SK-N-SH (cell line): ENCODE measurements around the gene TEKTIP1. TPM values are rescaled to one million over a fixed set of nuclear protein-coding genes. Genes with fewer than 3 reads are reported as not detected.

Experiments
- CTCF ChIA-PET: fragments of 300-600, 350-600 bp; formaldehyde crosslinking; extraction: SDS; loops from one replicate; lab custom pipeline; 2021; lab: Yijun Ruan, JAX
- POLR2A ChIA-PET: fragments of 350-600 bp; sonication (Branson Sonifier 250); formaldehyde crosslinking; extraction: SDS; loops from one replicate; lab custom pipeline; 2020; ENCODE audit warnings: antibody characterized with exemption, inconsistent platforms; lab: Yijun Ruan, JAX
- DNase-seq: peaks from one replicate; pipeline ENCODE4 v3.0.0; 2012
- H2AFZ ChIP-seq: fragments of 200-600 bp; sonication (generic); 2 replicates; pipeline ENCODE4 v1.8.1; 2016; ENCODE audit warnings: antibody characterized with exemption, mild to moderate bottlenecking, low read depth
- H3F3A ChIP-seq: fragments of 200-600 bp; sonication (generic); replicated peaks from 2 replicates; pipeline ENCODE3; 2016; ENCODE audit warnings: antibody characterized with exemption, mild to moderate bottlenecking; ENCODE audit not compliant: insufficient read depth
- H3K27ac ChIP-seq, 2 experiments: fragments of 200-500 bp in 1 of 2; fragments of 200-600 bp in 1 of 2; sonication (Bioruptor generic) in 1 of 2; sonication (generic), shearing (Covaris generic) in 1 of 2; 2 replicates each; pipeline versions ENCODE4 v1.5.1 to v1.6.1; 2014 to 2016; ENCODE audit warnings: low read depth in 2 of 2, inconsistent platforms in 1 of 2, low read length in 1 of 2, mild to moderate bottlenecking in 1 of 2, mixed read lengths in 1 of 2
- H3K27me3 ChIP-seq: fragments of 200-600 bp; sonication (generic), shearing (Covaris generic); 2 replicates; pipeline ENCODE4 v1.6.1; 2016; ENCODE audit warnings: mixed run types; ENCODE audit not compliant: insufficient read depth
- H3K36me3 ChIP-seq, 2 experiments: fragments of 200-500 bp in 1 of 2; fragments of 200-600 bp in 1 of 2; sonication (Bioruptor generic) in 1 of 2; sonication (generic) in 1 of 2; replicated peaks in 1 of 2; 2 replicates each; pipeline versions ENCODE3 to v1.5.1; 2014 to 2016; ENCODE audit warnings: low read length in 1 of 2, mild to moderate bottlenecking in 1 of 2; ENCODE audit not compliant: insufficient read depth in 2 of 2, control insufficient read depth in 1 of 2
- H3K4me1 ChIP-seq, 2 experiments: fragments of 200-500 bp in 1 of 2; fragments of 200-600 bp in 1 of 2; sonication (Bioruptor generic) in 1 of 2; sonication (generic), shearing (Covaris generic) in 1 of 2; 2 replicates each; pipeline versions ENCODE4 v1.5.1 to v1.6.1; 2014 to 2016; ENCODE audit warnings: low read depth in 1 of 2, low read length in 1 of 2, mixed run types in 1 of 2; ENCODE audit not compliant: insufficient read depth in 2 of 2, control insufficient read depth in 1 of 2
- H3K4me2 ChIP-seq: fragments of 200-600 bp; sonication (generic), shearing (Covaris generic); 2 replicates; pipeline ENCODE4 v1.6.1; 2017; ENCODE audit warnings: mixed run types
- H3K4me3 ChIP-seq, 2 experiments: fragments of 200-500 bp in 1 of 2; fragments of 200-600 bp in 1 of 2; sonication (Bioruptor generic) in 1 of 2; sonication (generic), shearing (Covaris generic) in 1 of 2; 2 replicates each; pipeline versions ENCODE4 v1.5.1 to v1.8.1; 2014 to 2016; ENCODE audit warnings: low read depth in 2 of 2, inconsistent platforms in 1 of 2, low read length in 1 of 2, mild to moderate bottlenecking in 1 of 2, mixed read lengths in 1 of 2, moderate library complexity in 1 of 2
- H3K79me2 ChIP-seq: fragments of 200-600 bp; sonication (generic); 2 replicates; pipeline ENCODE4 v1.8.1; 2017; ENCODE audit warnings: mild to moderate bottlenecking; ENCODE audit not compliant: insufficient read depth
- H3K9ac ChIP-seq: fragments of 200-600 bp; sonication (generic); 2 replicates; pipeline ENCODE4 v1.6.1; 2017; ENCODE audit warnings: mixed run types
- H3K9me2 ChIP-seq: fragments of 200-600 bp; sonication (generic); 2 replicates; pipeline ENCODE4 v1.6.1; 2017; ENCODE audit warnings: mixed run types
- H3K9me3 ChIP-seq: fragments of 200-600 bp; sonication (generic); 2 replicates; pipeline ENCODE4 v1.6.1; 2017; ENCODE audit warnings: mixed run types, mild to moderate bottlenecking, moderate library complexity
- H4K20me1 ChIP-seq: fragments of 200-600 bp; sonication (generic); 2 replicates; pipeline ENCODE4 v1.6.1; 2017; ENCODE audit warnings: mild to moderate bottlenecking, mixed run types; ENCODE audit not compliant: insufficient read depth
- ELF1 ChIP-seq: IDR thresholded peaks from 2 replicates; pipeline ENCODE4 v1.4.0; 2012
- EP300 ChIP-seq, 2 experiments: IDR thresholded peaks; 2 replicates each; pipeline versions ENCODE4 v1.4.0 to v1.6.1; 2012; ENCODE audit warnings: borderline replicate concordance in 1 of 2, low read depth in 1 of 2, low read length in 1 of 2
- FOXM1 ChIP-seq: IDR thresholded peaks from 2 replicates; pipeline ENCODE4 v1.4.0; 2012; ENCODE audit warnings: low read depth, mild to moderate bottlenecking
- IRF3 ChIP-seq: fragments of 150-350 bp; IDR thresholded peaks from 2 replicates; pipeline ENCODE4 v1.6.1; 2016; ENCODE audit warnings: mild to moderate bottlenecking, low read depth, low read length
- JUND ChIP-seq: IDR thresholded peaks from 2 replicates; pipeline ENCODE4 v1.4.0; 2012
- MAX ChIP-seq: IDR thresholded peaks from 2 replicates; pipeline ENCODE4 v1.4.0; 2012; ENCODE audit warnings: low read depth
- MXI1 ChIP-seq: IDR thresholded peaks from 2 replicates; pipeline ENCODE4 v1.6.1; 2012; ENCODE audit warnings: mild to moderate bottlenecking, low read depth, low read length, improper control_type of control experiment
- NFIC ChIP-seq: IDR thresholded peaks from 2 replicates; pipeline ENCODE4 v1.4.0; 2012; ENCODE audit warnings: borderline replicate concordance
- NRF1 ChIP-seq: IDR thresholded peaks from 2 replicates; pipeline ENCODE4 v1.6.1; 2012; ENCODE audit warnings: low read depth, mild to moderate bottlenecking, low read length
- POLR2AphosphoS5 ChIP-seq: IDR thresholded peaks from 2 replicates; pipeline ENCODE4 v1.6.1; 2012; ENCODE audit warnings: low read depth, low read length
- RCOR1 ChIP-seq: fragments of 150-350 bp; IDR thresholded peaks from 2 replicates; pipeline ENCODE4 v1.6.1; 2017; ENCODE audit warnings: antibody characterized with exemption, low read length
- TAF1 ChIP-seq: IDR thresholded peaks from 2 replicates; pipeline ENCODE4 v1.6.1; 2012; ENCODE audit warnings: low read depth, mild to moderate bottlenecking, low read length, moderate library complexity, borderline replicate concordance
- TCF12 ChIP-seq: IDR thresholded peaks from 2 replicates; pipeline ENCODE4 v1.4.0; 2012
- TEAD4 ChIP-seq: IDR thresholded peaks from 2 replicates; pipeline ENCODE4 v1.4.0; 2012; ENCODE audit warnings: mild to moderate bottlenecking, borderline replicate concordance; ENCODE audit not compliant: insufficient read depth
- USF1 ChIP-seq: IDR thresholded peaks from 2 replicates; pipeline ENCODE4 v1.4.0; 2012; ENCODE audit warnings: low read depth, borderline replicate concordance
- YY1 ChIP-seq: IDR thresholded peaks from 2 replicates; pipeline ENCODE4 v1.4.0; 2012; ENCODE audit warnings: low read depth, mild to moderate bottlenecking
- ZBTB33 ChIP-seq: IDR thresholded peaks from 2 replicates; pipeline ENCODE4 v1.4.0; 2012; ENCODE audit warnings: low read depth, borderline replicate concordance
- WGBS: methylation state at CpG from one replicate; pipeline ENCODE4 v1.1.6; 2017; ENCODE audit warnings: low lambda C conversion rate; 5-methylcytosine and 5-hydroxymethylcytosine counted together
- polyA plus RNA-seq, 3 experiments: library from polyadenylated mRNA; depleted of rRNA; stranded (reverse); fragments of >200 nt; gene quantifications; 2 replicates each; pipeline ENCODE4 v1.2.3, GENCODE V29; 2012

TEKTIP1 gene
- polyA plus RNA-seq, 1 of the 3 experiments (the other 2 are of a cell fraction), result 0.12 TPM

- Histone ChIP-seq H3K4me1 (peaks cover 8 to 9% of the 10 kb centered on the region in 2 experiments; a peak in 2 of 4 replicates), H3K9me2 (no peaks in the 10 kb centered on the region), H3K4me3 (no peak overlapping the region), H3K4me2 (no peak overlapping the region), H3F3A (peaks cover 4% of the 10 kb centered on the region), H4K20me1 (no peaks in the 10 kb centered on the region), H3K27me3 (no peaks in the 10 kb centered on the region), H2AFZ (no peak overlapping the region), H3K36me3 (peaks cover 11 to 22% of the 10 kb centered on the region in 2 experiments), H3K9me3 (no peaks in the 10 kb centered on the region), H3K79me2 (peaks cover 32% of the 10 kb centered on the region), H3K9ac (no peak overlapping the region), H3K27ac (no peak overlapping the region)
- TF ChIP-seq TCF12 (no peak), USF1 (no peak), IRF3 (no peak), TAF1 (no peak), MXI1 (no peak), MAX (no peak), POLR2AphosphoS5 (no peak), ELF1 (no peak), NFIC (no peak), YY1 (no peak), ZBTB33 (no peak), NRF1 (no peak), JUND (no peak), RCOR1 (no peak), TEAD4 (no peak), EP300 (IDR thresholded peaks at IDR 0.05; ENCODE audit: borderline replicate concordance in 1 of 2, low read depth in 1 of 2, low read length in 1 of 2) (no peak), FOXM1 (no peak)
- CTCF ChIA-PET, result interaction anchor here (2.1 kb wide), 1 partner anchor 11 kb away, joined by 9 read pairs; no protein-coding TSS in a partner anchor
- no peak for DNase-seq
- over 99% methylated on average over 13 of the region's 32 CpGs for WGBS
- POLR2A ChIA-PET, result no interaction called here
Observed at GRCh38 chr19:3496392-3497273, 42.3 kb upstream of the TEKTIP1 start.
